IMR-90 (cell line): ENCODE measurements around the gene TMEM179. TPM values are rescaled to one million over a fixed set of nuclear protein-coding genes. Genes with fewer than 3 reads are reported as not detected.

ENCODE experiments used
- ATAC-seq: fragments of 200-7000 bp; cut with Tn5 transposase; 2 replicates; pipeline ENCODE4 v1.9.1; 2020; ENCODE audit warnings: low read depth, mild to moderate bottlenecking, moderate library complexity
- BruUV-seq: library from RNA; stranded (reverse); fragments of 400-500 nt; replicated peaks from 2 replicates; lab custom pipeline; 2021; lab: Mats Ljungman, UMichigan
- CTCF ChIA-PET: fragments of 300-600 bp; formaldehyde crosslinking; extraction: SDS; loops from one replicate; lab custom pipeline; 2021; ENCODE audit warnings: antibody characterized with exemption; lab: Yijun Ruan, JAX
- POLR2A ChIA-PET: fragments of 300-600 bp; sonication (Branson Sonifier 250); formaldehyde crosslinking; loops from one replicate; lab custom pipeline; 2022; ENCODE audit warnings: antibody characterized with exemption; ENCODE audit not compliant: unreplicated experiment; lab: Charles Lee
- DNase-seq: peaks from one replicate; pipeline ENCODE4 v3.0.0; 2013
- H2AFZ ChIP-seq: replicated peaks from 2 replicates; pipeline ENCODE3; 2013; ENCODE audit warnings: low read length, mild to moderate bottlenecking; ENCODE audit not compliant: poor library complexity
- H2AK5ac ChIP-seq: 2 replicates; pipeline ENCODE4 v1.6.1; 2013; ENCODE audit warnings: low read depth, low read length, inconsistent platforms
- H2AK9ac ChIP-seq: replicated peaks from 2 replicates; pipeline ENCODE3; 2013; ENCODE audit warnings: mild to moderate bottlenecking, low read depth, low read length, moderate library complexity; ENCODE audit not compliant: poor library complexity
- H2BK120ac ChIP-seq: 2 replicates; pipeline ENCODE4 v1.6.1; 2013; ENCODE audit warnings: low read depth, low read length, inconsistent platforms
- H2BK15ac ChIP-seq: 3 replicates; pipeline ENCODE4 v1.6.1; 2013; ENCODE audit warnings: low read depth, low read length, inconsistent platforms
- H2BK20ac ChIP-seq: 2 replicates; pipeline ENCODE4 v1.6.1; 2013; ENCODE audit warnings: low read depth, mild to moderate bottlenecking, inconsistent platforms, low read length, moderate library complexity
- H2BK5ac ChIP-seq: 2 replicates; pipeline ENCODE4 v1.6.1; 2013; ENCODE audit warnings: mild to moderate bottlenecking, low read depth, low read length, inconsistent platforms; ENCODE audit not compliant: poor library complexity, severe bottlenecking
- H3K14ac ChIP-seq: replicated peaks from 2 replicates; pipeline ENCODE4 v1.6.1; 2013; ENCODE audit warnings: low read depth, low read length, inconsistent platforms
- H3K18ac ChIP-seq: 2 replicates; pipeline ENCODE4 v1.6.1; 2013; ENCODE audit warnings: low read depth, low read length, control low read depth
- H3K23ac ChIP-seq: 2 replicates; pipeline ENCODE4 v1.6.1; 2013; ENCODE audit warnings: low read depth, low read length, inconsistent platforms
- H3K27ac ChIP-seq: 2 replicates; pipeline ENCODE4 v1.5.1; 2013; ENCODE audit warnings: mild to moderate bottlenecking, control low read depth, low read length; ENCODE audit not compliant: insufficient read depth
- H3K27me3 ChIP-seq: 2 replicates; pipeline ENCODE4 v1.6.1; 2013; ENCODE audit warnings: low read length; ENCODE audit not compliant: control insufficient read depth, insufficient read depth
- H3K36me3 ChIP-seq: 2 replicates; pipeline ENCODE4 v1.6.1; 2013; ENCODE audit warnings: low read length, mixed read lengths; ENCODE audit not compliant: control insufficient read depth, insufficient read depth
- H3K4ac ChIP-seq: 2 replicates; pipeline ENCODE4 v1.6.1; 2013; ENCODE audit warnings: low read depth, low read length, inconsistent platforms
- H3K4me1 ChIP-seq: 2 replicates; pipeline ENCODE4 v1.6.1; 2013; ENCODE audit warnings: low read length, mixed read lengths; ENCODE audit not compliant: control insufficient read depth, insufficient read depth
- H3K4me2 ChIP-seq: 2 replicates; pipeline ENCODE4 v1.6.1; 2013; ENCODE audit warnings: low read depth, mild to moderate bottlenecking, control low read depth, low read length, moderate library complexity
- H3K4me3 ChIP-seq: 2 replicates; pipeline ENCODE4 v1.5.1; 2013; ENCODE audit warnings: low read depth, mild to moderate bottlenecking, control low read depth, low read length, moderate library complexity; ENCODE audit not compliant: insufficient read depth
- H3K56ac ChIP-seq: 2 replicates; pipeline ENCODE4 v1.6.1; 2013; ENCODE audit warnings: low read length, inconsistent platforms; ENCODE audit not compliant: insufficient read depth; ENCODE audit errors: extremely low read depth
- H3K79me1 ChIP-seq, 2 experiments: 2 replicates each; pipeline ENCODE4 v1.6.1; 2013; ENCODE audit warnings: low read length in 2 of 2, inconsistent platforms in 1 of 2, low read depth in 1 of 2
- H3K9ac ChIP-seq: 2 replicates; pipeline ENCODE4 v1.6.1; 2013; ENCODE audit warnings: low read depth, low read length, control low read depth
- H3K9me1 ChIP-seq: 2 replicates; pipeline ENCODE4 v1.6.1; 2013; ENCODE audit warnings: low read length, inconsistent platforms; ENCODE audit not compliant: insufficient read depth
- H3K9me3 ChIP-seq: 2 replicates; pipeline ENCODE4 v1.6.1; 2013; ENCODE audit warnings: low read length; ENCODE audit not compliant: control insufficient read depth, insufficient read depth
- H4K20me1 ChIP-seq: 2 replicates; pipeline ENCODE4 v1.6.1; 2013; ENCODE audit warnings: low read length, inconsistent platforms; ENCODE audit not compliant: insufficient read depth
- H4K5ac ChIP-seq: 2 replicates; pipeline ENCODE4 v1.6.1; 2013; ENCODE audit warnings: mild to moderate bottlenecking, low read depth, low read length, control low read depth
- H4K8ac ChIP-seq, 2 experiments: 2 replicates each; pipeline ENCODE4 v1.6.1; 2013; ENCODE audit warnings: low read depth in 2 of 2, low read length in 2 of 2, control low read depth in 1 of 2, inconsistent platforms in 1 of 2
- H4K91ac ChIP-seq: 2 replicates; pipeline ENCODE4 v1.6.1; 2013; ENCODE audit warnings: low read depth, low read length, inconsistent platforms; ENCODE audit not compliant: insufficient read depth
- BHLHE40 ChIP-seq: fragments of 150-350 bp; IDR thresholded peaks from 2 replicates; pipeline ENCODE4 v1.6.1; 2016; ENCODE audit warnings: mild to moderate bottlenecking, low read depth, low read length
- MXI1 ChIP-seq: IDR thresholded peaks from 2 replicates; pipeline ENCODE4 v1.6.1; 2012; ENCODE audit warnings: low read depth, mild to moderate bottlenecking, low read length, moderate library complexity, borderline replicate concordance
- NFE2L2 ChIP-seq: fragments of 150-350 bp; IDR thresholded peaks from 2 replicates; pipeline ENCODE4 v1.6.1; 2016; ENCODE audit warnings: low read depth, mild to moderate bottlenecking, low read length
- WGBS, 2 experiments: methylation state at CpG; one replicate each; pipeline versions ENCODE4 v1.1.5 to v1.1.7; 2013; ENCODE audit warnings: missing lambda C conversion rate in 2 of 2; ENCODE audit not compliant: insufficient read length in 1 of 2; ENCODE audit errors: extremely low coverage in 2 of 2; 5-methylcytosine and 5-hydroxymethylcytosine counted together
- dilution Hi-C: fragments of 300-500 bp; cut with HindIII; formaldehyde crosslinking; loops from one replicate; pipeline ENCODE4 v1.14.3; 2018; ENCODE audit warnings: low sequenced_read_pairs; ENCODE audit not compliant: unreplicated experiment
- in situ Hi-C: fragments of 300-500 bp; cut with MboI; formaldehyde crosslinking; loops from 3 replicates; pipeline ENCODE4 v1.14.3; 2019; ENCODE audit warnings: low sequenced_read_pairs, inconsistent platforms, mixed read lengths
- intact Hi-C: fragments of 100-400 bp; cut with micrococcal nuclease; formaldehyde crosslinking; loops from 2 replicates; pipeline ENCODE4 v1.10.0; 2022
- polyA plus RNA-seq, 3 experiments: library from polyadenylated mRNA; depleted of rRNA; stranded (reverse); fragments of >200 nt; gene quantifications; 2 replicates each; pipeline ENCODE4 v1.2.3, GENCODE V29; 2012; ENCODE audit warnings: low replicate concordance in 1 of 3
- total RNA-seq: library from RNA; depleted of rRNA; stranded (reverse); fragments of >200 nt; gene quantifications from 2 replicates; pipeline ENCODE4 v1.2.3, GENCODE V29; 2012

TMEM179 gene
- total and polyA plus RNA-seq, 2 of the 4 experiments (the other 2 are of a cell fraction), result not detected

DNA sequence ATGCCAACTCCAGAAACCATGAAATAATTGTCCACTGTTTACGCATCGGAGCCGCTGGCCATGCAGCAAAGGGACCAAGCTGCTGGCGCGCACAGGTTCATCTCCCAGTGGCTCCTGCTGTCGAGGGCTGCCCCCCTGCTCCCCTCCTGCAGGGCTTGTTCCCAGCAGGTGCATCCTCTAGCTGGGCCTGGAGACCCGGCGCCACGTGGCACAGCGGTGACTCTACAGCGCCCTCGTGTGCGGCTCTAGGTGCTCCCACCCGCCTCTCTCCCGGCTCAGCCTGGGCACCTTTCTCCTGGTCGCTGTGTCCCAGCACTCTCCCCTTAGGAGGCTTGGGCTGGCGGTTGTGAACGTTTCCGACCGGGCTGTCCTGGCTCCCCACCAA lies 47.3 kb upstream of the TMEM179 start:
- Histone ChIP-seq H2AK9ac (no peak overlapping the region), H2BK120ac (no peak overlapping the region), H3K56ac (no peak overlapping the region), H4K91ac (no peak overlapping the region), H3K14ac (no peak overlapping the region), H3K4me2 (no peak overlapping the region), H4K8ac (no peak overlapping the region), H3K9ac (no peak overlapping the region), H2AFZ (no peak overlapping the region), H2AK5ac (no peak overlapping the region), H3K9me1 (no peaks in the 10 kb centered on the region), H3K79me1 (no peaks in the 10 kb centered on the region), H3K4me3 (no peak overlapping the region), H3K36me3 (no peaks in the 10 kb centered on the region), H4K5ac (no peak overlapping the region), H2BK5ac (no peak overlapping the region), H2BK15ac (no peak overlapping the region), H3K23ac (no peak overlapping the region), H2BK20ac (no peak overlapping the region), H3K18ac (no peak overlapping the region), H3K27ac (no peak overlapping the region), H3K4me1 (0 out of 2 replicates have a peak, but pooled peaks cover 2% of the 10 kb centered on the region), H4K20me1 (no peaks in the 10 kb centered on the region), H3K27me3 (peaks cover 12% of the 10 kb centered on the region), H3K9me3 (peaks cover 19% of the 10 kb centered on the region), H3K4ac (no peak overlapping the region)
- in situ Hi-C loops, result no loop called here
- no peak for DNase-seq
- 86% methylated on average over 15 of the region's 20 CpGs; no CpG with 5 or more reads in 1 of the 2 experiments for WGBS, 2 experiments
- intact Hi-C loops, result loop anchor here (5.0 kb wide), 2 partner anchors 35 to 70 kb away; partner anchors contain the start of genes ADSS1 and INF2
- no peak for ATAC-seq
- no peak for TF ChIP-seq NFE2L2
- no peak for TF ChIP-seq MXI1
- no peak for TF ChIP-seq BHLHE40
- ChIA-PET CTCF (interaction anchor here (1.1 kb wide), 1 partner anchor 29 kb away, joined by 3 read pairs; no protein-coding TSS in a partner anchor), POLR2A (no interaction called here)
- dilution Hi-C loops, result no loop called here
- no TSS peak for BruUV-seq
